Vagina (tissue), 2 donors: Measurements from ENCODE around the gene PGAP1. TPM values are rescaled to one million over a fixed set of nuclear protein-coding genes. Genes with fewer than 3 reads are reported as not detected.

Source experiments
- DNase-seq, 2 donors: peaks; one replicate each; pipeline ENCODE4 v3.0.0-alpha.2; 2017; ENCODE audit errors: extremely low spot score in 2 of 2
- H3K27ac ChIP-seq: fragments of 200-600 bp; sonication (generic); one replicate; pipeline ENCODE4 v1.5.1; 2019
- H3K27me3 ChIP-seq: fragments of 200-600 bp; sonication (generic); one replicate; pipeline ENCODE4 v1.5.1; 2019
- H3K36me3 ChIP-seq, 2 donors: fragments of 200-600 bp; sonication (generic); one replicate each; pipeline ENCODE4 v1.5.1; 2017 to 2019
- H3K4me1 ChIP-seq: fragments of 200-600 bp; sonication (generic); one replicate; pipeline ENCODE4 v1.5.1; 2019
- H3K4me3 ChIP-seq, 2 donors: fragments of 200-600 bp; sonication (generic); 1 replicate in 1 of 2; 2 replicates in 1 of 2; pipeline ENCODE4 v1.5.1; 2016 to 2019
- H3K9me3 ChIP-seq: fragments of 200-600 bp; sonication (generic); one replicate; pipeline ENCODE4 v1.5.1; 2019
- POLR2A ChIP-seq, 2 donors: fragments of 450-650 bp; IDR thresholded peaks; one replicate each; pipeline ENCODE4 v1.6.1; 2017; ENCODE audit warnings: antibody characterized with exemption in 2 of 2, mild to moderate bottlenecking in 2 of 2, moderate library complexity in 2 of 2
- POLR2AphosphoS5 ChIP-seq, 2 donors: sonication (generic); formaldehyde crosslinking; IDR thresholded peaks; one replicate each; pipeline ENCODE4 v1.9.0; 2017; ENCODE audit warnings: antibody characterized with exemption in 2 of 2, mild to moderate bottlenecking in 2 of 2, low read depth in 1 of 2; ENCODE audit not compliant: insufficient read depth in 1 of 2
- intact Hi-C: fragments of 100-400 bp; cut with DNase I; formaldehyde crosslinking; loops from one replicate; pipeline ENCODE4 v1.15.1; 2023
- total RNA-seq: library from RNA; depleted of rRNA; stranded (reverse); fragments of >200 nt; gene quantifications from one replicate; pipeline ENCODE4 v1.2.3, GENCODE V29; 2016
- TF ChIP-seq, protein P1 (sequence below), 3 experiments: fragments of 450-650 bp in 2 of 3; fragments of 200-600 bp in 1 of 3; sonication (generic) in 1 of 3; IDR thresholded peaks; one replicate each; pipeline ENCODE4 v1.5.1; 2017 to 2019; ENCODE audit warnings: antibody characterized with exemption in 3 of 3, mild to moderate bottlenecking in 2 of 3, moderate library complexity in 2 of 3

The PGAP1 gene
- total RNA-seq, 1 donor from 2014 or later: 15.2 TPM

DNA sequence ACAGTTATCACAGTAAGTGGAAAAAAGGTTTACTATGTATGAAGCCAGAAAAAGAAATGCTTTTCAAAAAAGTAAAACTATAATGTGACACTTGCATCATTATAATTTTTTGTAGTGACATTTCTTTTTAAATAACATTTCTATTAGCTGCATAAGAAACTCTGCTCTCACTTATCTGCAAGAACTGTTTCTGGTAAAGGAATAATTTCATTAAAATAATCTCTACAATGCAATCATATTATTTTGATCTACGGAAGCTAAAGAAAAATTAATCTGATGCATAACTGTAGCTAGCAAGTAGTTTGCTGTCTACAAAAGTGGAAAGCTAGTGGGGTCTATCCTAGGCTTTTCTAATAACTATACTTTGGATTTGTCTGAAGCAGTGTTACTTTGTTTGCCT is 50.1 kb downstream of the PGAP1 start:
- intact Hi-C loops: no loop called here
- Histone ChIP-seq H3K27ac (no peak overlapping the region), H3K36me3 (peaks cover 0 to 19% of the 10 kb centered on the region in 2 donors), H3K9me3 (no peaks in the 10 kb centered on the region), H3K4me1 (no peaks in the 10 kb centered on the region), H3K27me3 (no peaks in the 10 kb centered on the region), H3K4me3 (no peak overlapping the region)
- DNase-seq: no peak
- no peak for TF ChIP-seq POLR2A (IDR thresholded peaks at IDR 0.05)
- TF ChIP-seq, protein P1, sequence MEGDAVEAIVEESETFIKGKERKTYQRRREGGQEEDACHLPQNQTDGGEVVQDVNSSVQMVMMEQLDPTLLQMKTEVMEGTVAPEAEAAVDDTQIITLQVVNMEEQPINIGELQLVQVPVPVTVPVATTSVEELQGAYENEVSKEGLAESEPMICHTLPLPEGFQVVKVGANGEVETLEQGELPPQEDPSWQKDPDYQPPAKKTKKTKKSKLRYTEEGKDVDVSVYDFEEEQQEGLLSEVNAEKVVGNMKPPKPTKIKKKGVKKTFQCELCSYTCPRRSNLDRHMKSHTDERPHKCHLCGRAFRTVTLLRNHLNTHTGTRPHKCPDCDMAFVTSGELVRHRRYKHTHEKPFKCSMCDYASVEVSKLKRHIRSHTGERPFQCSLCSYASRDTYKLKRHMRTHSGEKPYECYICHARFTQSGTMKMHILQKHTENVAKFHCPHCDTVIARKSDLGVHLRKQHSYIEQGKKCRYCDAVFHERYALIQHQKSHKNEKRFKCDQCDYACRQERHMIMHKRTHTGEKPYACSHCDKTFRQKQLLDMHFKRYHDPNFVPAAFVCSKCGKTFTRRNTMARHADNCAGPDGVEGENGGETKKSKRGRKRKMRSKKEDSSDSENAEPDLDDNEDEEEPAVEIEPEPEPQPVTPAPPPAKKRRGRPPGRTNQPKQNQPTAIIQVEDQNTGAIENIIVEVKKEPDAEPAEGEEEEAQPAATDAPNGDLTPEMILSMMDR (IDR thresholded peaks at IDR 0.05): no peak
- no peak for TF ChIP-seq POLR2AphosphoS5 (IDR thresholded peaks at IDR 0.05; ENCODE audit: insufficient read depth in 1 of 2, low read depth in 1 of 2)

DNA sequence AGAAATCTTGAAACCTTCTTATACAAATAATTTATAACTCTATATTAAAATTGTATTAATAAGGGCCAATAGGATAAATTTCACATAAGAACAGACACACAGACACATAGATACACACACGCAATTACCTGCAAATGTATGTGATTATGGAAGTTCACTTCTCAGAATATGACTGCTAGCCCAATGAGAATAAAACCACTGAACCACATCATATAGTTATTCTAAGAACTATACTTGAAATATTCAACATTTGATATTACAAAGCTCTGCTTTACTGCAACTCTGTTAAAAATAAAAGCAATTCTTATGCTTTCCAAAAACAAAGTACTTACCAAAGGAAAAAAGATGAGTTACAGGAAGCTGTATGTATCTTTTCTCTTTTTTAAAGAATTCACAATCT is 51.1 kb downstream of the PGAP1 start:
- no peaks in the 10 kb centered on the region for H3K4me1 ChIP-seq
- no peak for DNase-seq
- H3K9me3 ChIP-seq: no peaks in the 10 kb centered on the region
- TF ChIP-seq POLR2A (IDR thresholded peaks at IDR 0.05) (no peak), POLR2AphosphoS5 (IDR thresholded peaks at IDR 0.05; ENCODE audit: insufficient read depth in 1 of 2, low read depth in 1 of 2) (no peak)
- TF ChIP-seq, protein P1 (IDR thresholded peaks at IDR 0.05): no peak
- H3K4me3 ChIP-seq: no peak overlapping the region
- no peak overlapping the region for H3K27ac ChIP-seq
- peaks cover 0 to 19% of the 10 kb centered on the region in 2 donors for H3K36me3 ChIP-seq
- intact Hi-C loops: no loop called here
- no peaks in the 10 kb centered on the region for H3K27me3 ChIP-seq

DNA sequence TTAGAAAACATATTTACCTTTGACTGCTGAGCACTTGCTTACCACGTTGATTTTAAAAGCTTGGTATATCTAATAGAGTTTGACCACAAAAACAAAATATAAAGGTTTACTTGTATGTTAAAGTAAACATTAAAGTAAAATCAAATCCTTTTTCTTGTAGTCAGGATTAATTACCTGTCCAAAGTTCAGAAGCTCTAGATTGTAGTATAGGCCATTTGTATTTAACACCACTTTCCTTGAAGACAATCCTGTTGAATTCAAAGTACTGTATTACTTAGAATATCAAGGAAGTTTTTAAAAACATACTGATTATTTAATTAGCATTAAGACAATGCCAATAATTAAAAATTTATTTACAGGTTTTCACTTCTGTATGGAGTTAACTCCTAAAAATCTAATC is 53.0 kb downstream of the PGAP1 start:
- no peaks in the 10 kb centered on the region for H3K4me1 ChIP-seq
- peaks cover 0 to 9% of the 10 kb centered on the region in 2 donors for H3K36me3 ChIP-seq
- no peak for TF ChIP-seq POLR2A (IDR thresholded peaks at IDR 0.05)
- TF ChIP-seq POLR2AphosphoS5 (IDR thresholded peaks at IDR 0.05; ENCODE audit: insufficient read depth in 1 of 2, low read depth in 1 of 2): no peak
- H3K9me3 ChIP-seq: no peaks in the 10 kb centered on the region
- H3K4me3 ChIP-seq: no peak overlapping the region
- H3K27me3 ChIP-seq: no peaks in the 10 kb centered on the region
- intact Hi-C loops: no loop called here
- H3K27ac ChIP-seq: no peak overlapping the region
- DNase-seq: no peak

DNA sequence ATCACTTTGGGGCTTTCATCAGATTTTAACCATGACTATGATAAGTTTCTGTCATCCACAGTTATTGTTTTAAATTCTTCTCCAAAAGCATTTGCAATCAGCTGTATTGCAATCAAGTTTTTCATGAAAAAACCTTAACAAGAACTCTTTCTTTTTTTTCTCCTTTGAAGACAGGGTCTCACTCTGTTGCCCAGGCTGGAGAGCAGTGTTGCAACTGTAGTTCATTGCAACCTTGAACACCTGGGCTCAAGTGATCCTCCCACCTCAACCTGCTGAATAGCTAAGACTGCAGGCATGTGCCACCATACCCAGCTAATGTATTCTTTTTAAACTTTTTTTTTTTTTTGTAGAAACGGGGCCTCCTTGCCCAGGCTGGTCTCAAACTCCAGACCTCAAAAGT is 71.9 kb downstream of the PGAP1 start:
- H3K9me3 ChIP-seq: no peaks in the 10 kb centered on the region
- peaks cover 0 to 6% of the 10 kb centered on the region in 2 donors for H3K36me3 ChIP-seq
- no peak overlapping the region for H3K4me3 ChIP-seq
- intact Hi-C loops: no loop called here
- TF ChIP-seq, protein P1 (IDR thresholded peaks at IDR 0.05): no peak
- TF ChIP-seq POLR2A (IDR thresholded peaks at IDR 0.05) (no peak), POLR2AphosphoS5 (IDR thresholded peaks at IDR 0.05; ENCODE audit: insufficient read depth in 1 of 2, low read depth in 1 of 2) (no peak)
- H3K4me1 ChIP-seq: no peaks in the 10 kb centered on the region
- no peaks in the 10 kb centered on the region for H3K27me3 ChIP-seq
- no peak for DNase-seq
- no peak overlapping the region for H3K27ac ChIP-seq

DNA sequence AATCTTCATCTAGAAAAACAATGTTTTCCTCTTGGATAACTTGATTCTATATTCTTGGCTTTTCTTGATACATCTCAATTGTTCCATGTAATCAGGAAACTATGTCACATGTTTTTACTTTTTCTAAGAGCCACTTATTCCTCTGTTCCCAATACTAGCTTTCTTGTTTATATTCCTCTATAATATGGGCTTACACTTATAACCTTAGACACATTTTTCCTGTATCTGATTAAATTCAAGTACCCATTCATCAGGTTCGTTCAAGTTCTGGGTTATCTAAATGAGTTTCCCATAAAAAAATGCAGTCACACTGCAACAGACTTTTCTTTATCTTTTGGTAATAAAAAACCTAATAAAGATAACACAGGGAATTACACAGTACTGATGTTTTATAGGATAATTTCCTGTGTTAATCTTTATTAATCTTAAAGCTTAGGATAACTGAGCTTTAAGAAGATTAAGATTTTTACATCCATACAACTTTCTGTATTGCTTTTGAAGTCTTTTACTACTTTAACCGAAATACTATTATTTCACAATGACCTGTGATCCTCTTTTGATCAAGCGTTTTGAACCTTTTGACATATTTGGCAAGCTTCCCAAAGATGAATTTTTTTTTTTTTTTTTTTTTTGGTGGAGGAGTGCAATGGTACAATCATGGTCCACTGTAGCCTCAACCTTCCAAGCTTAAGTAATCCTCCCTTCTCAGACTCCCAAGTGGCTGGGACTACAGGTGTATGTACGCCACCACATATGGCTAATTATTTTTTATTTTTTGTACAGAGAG is 73.0 kb downstream of the PGAP1 start:
- H3K4me1 ChIP-seq: no peaks in the 10 kb centered on the region
- no peaks in the 10 kb centered on the region for H3K27me3 ChIP-seq
- H3K4me3 ChIP-seq: no peak overlapping the region
- H3K36me3 ChIP-seq: peaks cover 0 to 6% of the 10 kb centered on the region in 2 donors
- no peak for DNase-seq
- no peaks in the 10 kb centered on the region for H3K9me3 ChIP-seq
- TF ChIP-seq POLR2AphosphoS5 (IDR thresholded peaks at IDR 0.05; ENCODE audit: insufficient read depth in 1 of 2, low read depth in 1 of 2): no peak
- no peak overlapping the region for H3K27ac ChIP-seq
- intact Hi-C loops: no loop called here

DNA sequence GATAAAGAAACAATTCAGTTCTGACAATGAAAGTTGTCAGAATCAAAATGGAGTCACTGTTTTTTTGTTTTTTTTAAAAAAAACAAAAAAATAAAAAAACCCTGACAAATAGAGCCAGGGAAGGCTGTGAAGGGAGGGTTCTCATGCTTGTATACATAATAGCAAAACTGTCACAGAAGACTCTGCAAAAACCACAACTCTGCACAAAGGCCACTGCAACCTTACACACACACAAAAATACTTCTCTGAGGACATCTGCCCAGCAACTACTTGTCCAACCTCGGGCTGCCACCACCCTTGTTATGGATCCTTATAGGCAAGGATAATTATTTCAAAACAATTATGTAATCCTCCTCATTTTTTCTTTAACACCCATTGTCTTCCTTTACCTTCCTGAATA is 75.4 kb downstream of the PGAP1 start:
- intact Hi-C loops: no loop called here
- no peak for DNase-seq
- Histone ChIP-seq H3K27me3 (no peaks in the 10 kb centered on the region), H3K4me3 (no peak overlapping the region), H3K27ac (no peak overlapping the region), H3K4me1 (no peaks in the 10 kb centered on the region), H3K36me3 (peaks cover 0 to 4% of the 10 kb centered on the region in 2 donors), H3K9me3 (no peaks in the 10 kb centered on the region)
- TF ChIP-seq, protein P1 (IDR thresholded peaks at IDR 0.05): no peak
- TF ChIP-seq POLR2AphosphoS5 (IDR thresholded peaks at IDR 0.05; ENCODE audit: insufficient read depth in 1 of 2, low read depth in 1 of 2) (no peak), POLR2A (IDR thresholded peaks at IDR 0.05) (no peak)
